Measurements from ENCODE around the gene TASOR.

- TF ChIP-seq, protein P1, sequence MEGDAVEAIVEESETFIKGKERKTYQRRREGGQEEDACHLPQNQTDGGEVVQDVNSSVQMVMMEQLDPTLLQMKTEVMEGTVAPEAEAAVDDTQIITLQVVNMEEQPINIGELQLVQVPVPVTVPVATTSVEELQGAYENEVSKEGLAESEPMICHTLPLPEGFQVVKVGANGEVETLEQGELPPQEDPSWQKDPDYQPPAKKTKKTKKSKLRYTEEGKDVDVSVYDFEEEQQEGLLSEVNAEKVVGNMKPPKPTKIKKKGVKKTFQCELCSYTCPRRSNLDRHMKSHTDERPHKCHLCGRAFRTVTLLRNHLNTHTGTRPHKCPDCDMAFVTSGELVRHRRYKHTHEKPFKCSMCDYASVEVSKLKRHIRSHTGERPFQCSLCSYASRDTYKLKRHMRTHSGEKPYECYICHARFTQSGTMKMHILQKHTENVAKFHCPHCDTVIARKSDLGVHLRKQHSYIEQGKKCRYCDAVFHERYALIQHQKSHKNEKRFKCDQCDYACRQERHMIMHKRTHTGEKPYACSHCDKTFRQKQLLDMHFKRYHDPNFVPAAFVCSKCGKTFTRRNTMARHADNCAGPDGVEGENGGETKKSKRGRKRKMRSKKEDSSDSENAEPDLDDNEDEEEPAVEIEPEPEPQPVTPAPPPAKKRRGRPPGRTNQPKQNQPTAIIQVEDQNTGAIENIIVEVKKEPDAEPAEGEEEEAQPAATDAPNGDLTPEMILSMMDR (conservative IDR thresholded peaks at IDR 0.05) = no peak
- no peak for TF ChIP-seq EZH2 (IDR thresholded peaks at IDR 0.05; ENCODE audit: low read depth)
Observed at GRCh38 chr3:56711344-56711743, 28.3 kb upstream of the TASOR start.
